ENCODE results near the gene ST6GAL1. TPM values are rescaled to one million over a fixed set of nuclear protein-coding genes. Genes with fewer than 3 reads are reported as not detected.
"Not testable (repeated sequence)": the region's sequence is repeated elsewhere in the genome, so short reads cannot be mapped to it uniquely, and the experiment has no call there.

The ST6GAL1 gene
- total RNA-seq, 1 donor from 2014 or later, result 68.2 TPM

DNA sequence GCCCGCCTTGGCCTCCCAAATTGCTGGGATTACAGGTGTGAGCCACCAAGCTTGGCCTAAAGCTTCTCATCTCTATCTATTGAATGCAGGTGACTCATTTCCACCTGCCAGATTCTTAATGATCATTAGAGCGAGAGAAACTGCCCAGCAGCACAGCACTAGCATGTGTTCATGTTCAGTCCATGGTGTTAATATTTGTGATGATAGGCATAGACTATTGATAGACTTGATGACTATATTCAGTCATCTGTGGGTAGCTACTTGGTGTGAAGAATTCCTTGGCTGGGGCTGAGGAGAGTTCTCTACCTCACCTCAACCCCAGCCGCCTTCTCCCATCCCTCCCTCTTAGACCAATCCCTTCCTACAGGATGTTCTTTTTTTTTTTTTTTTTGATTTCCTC lies 60.0 kb downstream of the ST6GAL1 start:
- peaks cover 20% of the 10 kb centered on the region for H3K36me3 Mint-ChIP-seq (ENCODE audit: unreplicated experiment)

DNA sequence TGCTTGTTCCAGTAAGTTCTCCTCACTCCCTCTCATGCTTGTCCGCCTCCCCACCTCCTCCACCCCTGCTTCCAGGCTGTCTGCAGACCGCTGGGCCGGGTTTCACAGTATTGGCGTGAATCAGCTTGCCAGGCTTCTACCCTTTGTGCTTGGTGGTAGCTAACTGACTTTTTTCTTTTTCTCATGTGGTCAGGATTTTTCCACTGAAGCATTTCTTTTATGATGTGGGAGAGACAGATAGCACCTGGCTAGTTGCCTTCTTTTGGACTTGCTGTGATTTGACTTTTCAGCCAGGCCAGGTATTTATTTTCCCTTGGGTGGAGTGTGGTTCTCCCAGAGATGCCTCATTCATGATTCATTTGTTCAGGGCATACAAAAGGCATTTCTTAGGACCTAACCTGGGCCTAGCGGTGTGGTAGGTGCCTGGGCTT lies 60.6 kb downstream of the ST6GAL1 start:
- no peak for DNase-seq (ENCODE audit: extremely low spot score, unreplicated experiment)
- Mint-ChIP-seq H3K27ac (ENCODE audit: unreplicated experiment) (no peak overlapping the region), H3K9me3 (ENCODE audit: unreplicated experiment) (no peaks in the 10 kb centered on the region), H3K4me3 (ENCODE audit: unreplicated experiment) (no peak overlapping the region), H3K36me3 (ENCODE audit: unreplicated experiment) (peaks cover 20% of the 10 kb centered on the region), H3K4me1 (ENCODE audit: unreplicated experiment) (peaks cover 27% of the 10 kb centered on the region), H3K27me3 (ENCODE audit: unreplicated experiment) (no peaks in the 10 kb centered on the region)
- TF ChIP-seq, protein P1, sequence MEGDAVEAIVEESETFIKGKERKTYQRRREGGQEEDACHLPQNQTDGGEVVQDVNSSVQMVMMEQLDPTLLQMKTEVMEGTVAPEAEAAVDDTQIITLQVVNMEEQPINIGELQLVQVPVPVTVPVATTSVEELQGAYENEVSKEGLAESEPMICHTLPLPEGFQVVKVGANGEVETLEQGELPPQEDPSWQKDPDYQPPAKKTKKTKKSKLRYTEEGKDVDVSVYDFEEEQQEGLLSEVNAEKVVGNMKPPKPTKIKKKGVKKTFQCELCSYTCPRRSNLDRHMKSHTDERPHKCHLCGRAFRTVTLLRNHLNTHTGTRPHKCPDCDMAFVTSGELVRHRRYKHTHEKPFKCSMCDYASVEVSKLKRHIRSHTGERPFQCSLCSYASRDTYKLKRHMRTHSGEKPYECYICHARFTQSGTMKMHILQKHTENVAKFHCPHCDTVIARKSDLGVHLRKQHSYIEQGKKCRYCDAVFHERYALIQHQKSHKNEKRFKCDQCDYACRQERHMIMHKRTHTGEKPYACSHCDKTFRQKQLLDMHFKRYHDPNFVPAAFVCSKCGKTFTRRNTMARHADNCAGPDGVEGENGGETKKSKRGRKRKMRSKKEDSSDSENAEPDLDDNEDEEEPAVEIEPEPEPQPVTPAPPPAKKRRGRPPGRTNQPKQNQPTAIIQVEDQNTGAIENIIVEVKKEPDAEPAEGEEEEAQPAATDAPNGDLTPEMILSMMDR (IDR thresholded peaks at IDR 0.05), result no peak

More for the DNA sequence above, 60.0 kb downstream of the ST6GAL1 start:
- TF ChIP-seq, protein P1 (IDR thresholded peaks at IDR 0.05), result no peak
- Mint-ChIP-seq H3K4me3 (ENCODE audit: unreplicated experiment) (no peak overlapping the region), H3K27ac (ENCODE audit: unreplicated experiment) (no peak overlapping the region), H3K27me3 (ENCODE audit: unreplicated experiment) (no peaks in the 10 kb centered on the region), H3K9me3 (ENCODE audit: unreplicated experiment) (no peaks in the 10 kb centered on the region), H3K4me1 (ENCODE audit: unreplicated experiment) (peaks cover 33% of the 10 kb centered on the region)
- DNase-seq (ENCODE audit: extremely low spot score, unreplicated experiment), result no peak

DNA sequence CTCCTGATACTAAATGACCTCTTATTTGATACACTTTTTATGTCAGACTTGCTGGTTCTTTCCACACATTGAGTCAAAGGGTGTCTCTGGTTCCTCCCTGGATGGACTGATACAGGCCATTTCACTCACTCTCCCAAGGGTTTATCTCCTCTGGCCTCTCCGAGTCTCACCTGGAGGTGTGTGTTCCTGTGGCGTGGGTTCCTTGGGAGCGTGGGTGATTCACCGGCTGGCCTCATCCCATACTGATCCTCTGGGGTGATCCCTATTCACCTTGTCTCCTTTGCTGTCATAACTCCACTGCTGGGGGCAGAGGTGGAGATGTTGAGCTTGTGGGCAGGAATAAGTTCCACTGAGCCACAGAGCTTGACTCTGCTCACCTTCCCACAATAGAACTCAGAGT lies 61.1 kb downstream of the ST6GAL1 start:
- H3K36me3 Mint-ChIP-seq (ENCODE audit: unreplicated experiment), result peaks cover 20% of the 10 kb centered on the region
- TF ChIP-seq, protein P1 (IDR thresholded peaks at IDR 0.05), result no peak
- no peak overlapping the region for H3K27ac Mint-ChIP-seq (ENCODE audit: unreplicated experiment)
- no peak overlapping the region for H3K4me3 Mint-ChIP-seq (ENCODE audit: unreplicated experiment)
- no peak for DNase-seq (ENCODE audit: extremely low spot score, unreplicated experiment)
- H3K9me3 Mint-ChIP-seq (ENCODE audit: unreplicated experiment), result no peaks in the 10 kb centered on the region
- no peaks in the 10 kb centered on the region for H3K27me3 Mint-ChIP-seq (ENCODE audit: unreplicated experiment)
- H3K4me1 Mint-ChIP-seq (ENCODE audit: unreplicated experiment), result peaks cover 22% of the 10 kb centered on the region

DNA sequence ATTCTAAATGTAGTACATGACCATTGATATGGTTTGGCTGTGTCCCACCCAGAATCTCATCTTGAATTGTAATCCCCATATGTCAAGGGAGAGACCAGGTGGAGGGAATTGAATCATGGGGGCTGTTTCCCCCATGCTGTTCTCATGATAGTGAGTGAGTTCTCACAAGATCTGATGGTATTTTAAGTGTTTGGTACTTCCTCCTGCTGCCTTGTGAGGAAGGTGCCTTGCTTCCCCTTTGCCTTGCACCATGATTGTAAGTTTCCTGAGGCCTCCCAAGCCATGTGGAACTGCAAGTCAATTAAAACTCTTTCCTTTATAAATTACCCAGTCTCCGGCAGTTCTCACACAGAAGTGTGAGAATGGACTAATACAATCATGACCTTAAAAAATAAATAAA lies 61.8 kb downstream of the ST6GAL1 start:
- not testable (repeated sequence) for H3K4me3 Mint-ChIP-seq (ENCODE audit: unreplicated experiment); H3K27ac Mint-ChIP-seq (ENCODE audit: unreplicated experiment); DNase-seq (ENCODE audit: extremely low spot score, unreplicated experiment); H3K27me3 Mint-ChIP-seq (ENCODE audit: unreplicated experiment); H3K9me3 Mint-ChIP-seq (ENCODE audit: unreplicated experiment)
- Mint-ChIP-seq H3K36me3 (ENCODE audit: unreplicated experiment) (peaks cover 23% of the 10 kb centered on the region), H3K4me1 (ENCODE audit: unreplicated experiment) (peaks cover 17% of the 10 kb centered on the region)

DNA sequence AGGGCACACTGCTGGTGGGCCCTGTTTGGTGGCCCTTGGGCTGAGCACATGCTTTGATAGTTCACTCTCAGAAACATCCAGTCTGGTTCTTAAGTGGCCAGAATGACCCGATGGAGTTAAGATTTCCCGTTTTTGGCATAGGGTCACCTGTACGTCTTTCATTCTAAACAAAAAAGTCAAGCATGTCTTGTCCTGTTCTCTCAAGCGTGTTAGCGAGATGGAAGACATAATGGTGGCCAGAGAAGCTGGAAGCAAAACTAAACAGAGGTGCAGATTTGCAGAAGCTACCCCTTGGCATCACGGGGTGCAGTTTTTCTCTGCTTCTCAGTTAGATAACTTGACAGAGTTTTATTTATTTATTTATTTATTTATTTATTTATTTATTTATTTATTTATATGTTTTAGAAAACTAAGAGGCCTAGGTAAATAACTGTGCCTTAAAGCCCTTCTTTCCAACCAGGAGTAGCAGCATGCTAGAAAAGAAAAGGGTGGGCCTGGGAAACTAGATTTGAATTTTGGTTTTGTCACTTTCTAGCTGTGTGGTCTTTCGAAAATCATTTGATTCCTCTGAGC lies 63.0 kb downstream of the ST6GAL1 start:
- H3K4me3 Mint-ChIP-seq (ENCODE audit: unreplicated experiment), result no peak overlapping the region
- H3K27me3 Mint-ChIP-seq (ENCODE audit: unreplicated experiment), result no peaks in the 10 kb centered on the region
- peaks cover 20% of the 10 kb centered on the region for H3K36me3 Mint-ChIP-seq (ENCODE audit: unreplicated experiment)
- H3K27ac Mint-ChIP-seq (ENCODE audit: unreplicated experiment), result no peak overlapping the region
- H3K4me1 Mint-ChIP-seq (ENCODE audit: unreplicated experiment), result peaks cover 19% of the 10 kb centered on the region
- TF ChIP-seq, protein P1 (IDR thresholded peaks at IDR 0.05), result no peak
- no peaks in the 10 kb centered on the region for H3K9me3 Mint-ChIP-seq (ENCODE audit: unreplicated experiment)
- no peak for DNase-seq (ENCODE audit: extremely low spot score, unreplicated experiment)
